ENCODE data around the gene PRSS50.

The PRSS50 gene

DNA sequence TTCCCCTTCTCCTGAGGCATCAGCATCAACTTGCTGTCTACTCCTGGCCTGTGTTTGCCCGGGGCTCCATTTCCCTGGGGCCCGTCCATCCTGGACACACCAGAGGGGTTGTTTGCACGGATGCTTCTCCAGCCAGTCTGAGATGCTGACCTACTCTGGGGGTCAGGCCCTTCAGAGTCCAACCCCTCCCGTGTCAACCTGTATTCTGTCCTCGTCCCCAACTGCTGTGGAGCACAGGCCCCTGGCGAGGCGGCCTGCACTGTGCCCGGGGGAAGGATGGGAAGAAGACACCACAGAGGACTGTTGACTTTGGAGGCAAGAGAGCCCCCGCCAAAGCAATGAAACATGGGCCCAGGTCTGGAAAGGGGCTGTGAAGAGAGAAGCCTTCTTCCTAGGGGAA, 50.0 kb downstream of the PRSS50 start:
- no peak for DNase-seq

- DNase-seq, result no peak
Observed at GRCh38 chr3:46667061-46667621, 50.5 kb downstream of the PRSS50 start.

DNA sequence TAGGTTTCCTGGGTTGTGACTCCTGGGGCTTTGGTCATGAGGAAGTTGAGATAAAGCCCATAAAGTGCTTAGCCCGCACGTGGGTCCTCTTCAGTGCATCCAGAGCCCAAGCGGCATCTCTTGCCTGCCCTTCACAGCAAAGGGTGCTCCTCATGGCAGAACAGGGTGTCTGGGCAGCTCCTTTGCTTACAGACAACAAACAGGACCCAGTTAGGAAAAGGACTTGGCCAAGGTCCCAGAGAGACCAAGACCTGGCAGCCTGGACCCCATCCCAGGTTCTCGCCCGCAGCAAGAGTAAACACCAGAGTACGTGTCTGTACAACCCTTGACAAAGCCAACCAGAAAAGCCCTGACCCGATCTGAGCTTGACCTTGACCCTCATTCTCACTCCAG, 51.2 kb downstream of the PRSS50 start:
- no peak for DNase-seq

DNA sequence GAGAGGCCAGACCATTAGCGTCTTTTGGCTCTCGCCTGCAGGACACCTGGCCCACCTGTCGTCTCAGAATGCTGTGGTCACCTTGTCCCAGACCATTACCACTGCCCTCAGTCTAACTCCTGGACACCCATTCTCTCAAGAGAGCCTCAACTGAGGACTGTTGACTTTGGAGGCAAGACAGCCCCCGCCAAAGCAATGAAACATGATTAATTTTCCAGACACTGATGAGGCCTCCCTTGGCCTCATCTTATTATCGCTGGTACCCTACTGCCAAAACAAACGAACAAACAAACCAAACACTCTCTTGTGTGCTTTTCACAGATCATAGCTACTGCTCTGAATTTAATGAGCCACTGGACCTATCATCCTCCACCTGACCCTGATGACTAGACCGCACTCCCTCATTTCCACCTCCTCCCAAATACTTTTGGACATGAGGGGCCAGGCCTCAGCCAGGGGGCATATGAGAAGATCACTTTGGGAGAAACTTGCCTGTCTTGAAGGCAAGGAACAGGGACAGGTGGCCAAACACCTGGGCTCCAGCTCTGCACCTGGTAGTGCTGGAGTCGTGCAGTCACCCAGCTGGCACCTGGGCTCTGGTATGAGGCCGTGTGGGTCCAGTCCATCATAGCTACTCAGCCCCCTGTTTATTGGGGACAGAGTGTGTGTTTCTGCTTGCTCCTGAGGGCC, 51.8 kb downstream of the PRSS50 start:
- no peak for DNase-seq

- DNase-seq, result no peak
Observed at GRCh38 chr3:46664971-46665762, 52.5 kb downstream of the PRSS50 start.

- DNase-seq, result no peak
Observed at GRCh38 chr3:46664188-46664970, 53.3 kb downstream of the PRSS50 start.

DNA sequence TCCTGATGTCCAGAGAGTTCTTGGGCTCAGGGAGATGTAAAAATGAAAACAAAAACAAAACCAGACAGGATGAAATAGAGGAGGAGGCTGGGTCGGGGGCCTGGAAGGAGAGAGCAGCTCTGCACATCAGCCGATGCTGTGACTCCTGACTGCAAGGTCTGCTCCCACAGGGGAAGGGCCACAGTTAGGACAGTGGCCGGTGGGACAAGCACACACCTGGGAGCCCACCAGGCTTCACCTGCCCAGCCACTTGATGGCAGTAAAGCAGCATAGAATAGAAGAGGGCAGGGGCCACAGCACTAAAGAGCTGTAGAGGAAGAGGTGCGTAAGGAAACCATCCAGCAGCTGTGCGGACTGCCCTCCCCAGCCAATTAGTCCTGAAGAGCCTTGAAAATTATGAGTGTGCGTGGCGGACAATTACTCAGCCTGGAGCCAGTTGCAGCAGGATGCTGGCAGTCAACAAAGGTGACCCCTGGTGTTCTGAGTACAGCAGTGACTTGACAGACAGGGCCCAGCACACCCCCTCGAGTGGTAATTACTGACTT, 54.0 kb downstream of the PRSS50 start:
- DNase-seq, result no peak

GRCh38 chr3:46662771-46663551, 54.7 kb downstream of the PRSS50 start:
- DNase-seq, result no peak
